GM12891 (cell line): ENCODE results near the gene SIRT3.
A peak's percentile ranks its signal among the peaks of the same experiment; 100 is the strongest.

Source experiments
- DNase-seq: peaks from one replicate; pipeline ENCODE4 v3.0.0; 2011; ENCODE audit warnings: low spot score; ENCODE audit not compliant: insufficient read length
- FAIRE-seq: peaks from 2 replicates; lab custom pipeline; 2011; peaks lifted over from hg19 to GRCh38; lab: Jason Lieb, UNC
- PAX5 ChIP-seq: IDR thresholded peaks from 2 replicates; pipeline ENCODE4 v1.6.1; 2011; ENCODE audit warnings: low read length, moderate library complexity, mild to moderate bottlenecking; ENCODE audit not compliant: insufficient read depth, severe bottlenecking
- POLR2A ChIP-seq: IDR thresholded peaks from 2 replicates; pipeline ENCODE4 v1.6.1; 2011; ENCODE audit warnings: low read depth, low read length, control low read depth
- POLR2AphosphoS5 ChIP-seq: IDR thresholded peaks from 2 replicates; pipeline ENCODE4 v1.6.1; 2011; ENCODE audit warnings: low read depth, low read length, control low read depth
- POU2F2 ChIP-seq: IDR thresholded peaks from 2 replicates; pipeline ENCODE4 v1.6.1; 2011; ENCODE audit warnings: low read depth, mild to moderate bottlenecking, control low read depth, low read length, moderate library complexity
- SPI1 ChIP-seq: IDR thresholded peaks from 2 replicates; pipeline ENCODE4 v1.6.1; 2011; ENCODE audit warnings: low read depth, low read length, control low read depth
- TAF1 ChIP-seq: IDR thresholded peaks from 2 replicates; pipeline ENCODE4 v1.6.1; 2011; ENCODE audit warnings: low read depth, low read length, control low read depth

SIRT3 gene

DNA sequence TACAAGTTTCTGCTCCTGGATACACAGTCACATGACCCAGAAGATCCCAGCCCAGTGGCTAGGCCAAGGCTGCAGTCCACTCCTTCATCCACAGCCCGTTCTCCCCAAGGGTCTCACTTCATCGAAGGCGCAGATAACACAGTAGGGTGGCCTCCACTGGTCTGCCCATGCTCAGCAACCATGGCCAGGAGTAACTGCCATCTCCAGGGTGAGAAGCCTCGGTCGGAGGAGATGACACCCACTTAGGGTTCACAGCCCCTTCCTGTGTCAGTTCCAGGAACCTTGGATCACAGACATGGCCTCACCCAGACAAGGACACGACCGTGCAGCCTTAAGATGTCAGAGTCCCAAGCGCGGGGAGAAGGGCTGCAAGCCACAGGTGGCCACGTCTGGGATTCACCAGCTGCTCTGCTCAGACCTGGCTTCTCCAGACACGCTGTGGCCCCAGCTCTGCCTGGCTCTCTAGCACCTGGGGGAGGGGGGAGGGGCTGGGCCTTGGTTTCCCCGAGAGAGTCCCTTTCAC lies 31.5 kb downstream of the SIRT3 start:
- FAIRE-seq, result no peak
- TF ChIP-seq POLR2A (0 out of 2 replicates have a peak, but pooled peaks have one; percentile 11), PAX5 (no peak), SPI1 (no peak), TAF1 (no peak), POLR2AphosphoS5 (no peak)
- no peak for DNase-seq

DNA sequence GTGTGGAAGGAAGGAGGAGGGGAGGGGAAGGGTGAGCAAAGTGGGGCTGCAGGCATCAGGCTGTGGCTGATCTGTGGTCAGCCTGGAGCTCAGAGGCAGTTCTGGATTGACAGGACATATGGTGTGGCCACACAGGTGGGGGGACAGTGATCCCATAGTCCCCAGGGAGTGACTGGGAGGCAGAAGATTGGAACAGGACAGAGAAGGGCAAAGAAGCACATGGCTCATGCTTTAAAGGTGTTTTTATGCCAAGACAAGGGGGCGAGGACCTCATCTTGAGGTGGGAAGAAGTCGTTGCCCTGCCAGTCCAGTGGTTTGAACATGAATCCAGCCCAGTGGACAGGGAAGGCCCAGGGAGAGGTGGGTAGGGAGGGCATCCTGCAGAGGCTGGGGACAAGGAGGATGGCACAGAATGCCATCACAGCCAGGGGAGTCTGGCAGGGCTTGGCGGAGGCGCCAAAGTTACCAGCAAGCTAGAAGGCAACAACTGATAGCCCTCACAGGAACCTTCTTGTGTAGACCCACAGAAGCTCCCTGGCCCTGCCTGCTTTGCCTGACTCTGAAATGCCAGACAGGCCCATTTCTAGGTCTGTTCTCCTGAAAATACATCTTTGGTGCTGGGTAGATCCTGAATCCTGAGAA lies 32.1 kb downstream of the SIRT3 start:
- TF ChIP-seq POLR2AphosphoS5 (no peak), SPI1 (no peak), TAF1 (no peak), PAX5 (no peak), POU2F2 (no peak), POLR2A (no peak)
- DNase-seq (no peak), FAIRE-seq (no peak)

DNA sequence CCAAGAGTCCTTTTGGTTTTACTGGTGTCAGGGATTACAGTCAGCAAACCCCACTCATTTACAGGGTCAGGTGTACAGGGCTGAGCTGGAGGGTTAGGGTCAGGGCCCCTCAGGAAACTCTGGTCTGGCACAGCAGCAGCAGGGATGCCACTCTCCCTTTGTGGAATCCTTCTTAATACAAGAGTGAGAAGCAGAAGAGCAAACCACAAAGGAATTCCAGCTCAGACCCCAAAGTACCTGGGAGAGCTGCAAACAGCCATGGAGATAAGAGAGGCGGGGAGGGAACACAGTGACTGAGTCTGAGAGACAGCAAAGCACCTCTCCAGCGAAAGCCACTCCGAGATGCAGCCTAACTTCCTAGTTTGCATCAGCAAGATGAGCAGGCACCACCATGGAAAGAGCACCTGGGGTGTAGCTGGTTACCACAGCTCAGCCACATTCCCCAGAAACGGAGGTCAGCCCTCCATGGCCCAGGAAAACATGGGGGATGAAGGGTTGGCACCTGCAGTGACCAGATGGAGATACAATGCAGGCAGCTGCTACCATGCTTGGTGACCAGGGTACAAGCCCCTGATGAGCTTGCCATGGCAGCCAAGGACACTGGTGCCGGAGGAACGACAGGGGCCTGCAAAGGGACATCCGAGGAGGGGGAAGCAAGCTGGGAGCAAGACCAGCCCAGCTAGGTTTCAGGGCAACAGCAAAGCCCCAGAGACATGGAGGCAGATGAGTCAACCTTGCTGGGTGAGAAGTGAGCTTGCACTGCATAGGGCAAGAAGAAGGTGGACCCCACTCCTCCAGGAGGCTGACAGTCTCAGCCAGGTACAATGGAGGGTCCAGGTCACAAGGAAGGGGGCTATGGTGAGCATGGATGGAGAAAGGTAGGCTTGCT lies 32.8 kb downstream of the SIRT3 start:
- DNase-seq, result no peak
- TF ChIP-seq TAF1 (no peak), POLR2AphosphoS5 (peak; percentile 17; the same call in 1 of the 2 replicates)
- no peak for FAIRE-seq

DNA sequence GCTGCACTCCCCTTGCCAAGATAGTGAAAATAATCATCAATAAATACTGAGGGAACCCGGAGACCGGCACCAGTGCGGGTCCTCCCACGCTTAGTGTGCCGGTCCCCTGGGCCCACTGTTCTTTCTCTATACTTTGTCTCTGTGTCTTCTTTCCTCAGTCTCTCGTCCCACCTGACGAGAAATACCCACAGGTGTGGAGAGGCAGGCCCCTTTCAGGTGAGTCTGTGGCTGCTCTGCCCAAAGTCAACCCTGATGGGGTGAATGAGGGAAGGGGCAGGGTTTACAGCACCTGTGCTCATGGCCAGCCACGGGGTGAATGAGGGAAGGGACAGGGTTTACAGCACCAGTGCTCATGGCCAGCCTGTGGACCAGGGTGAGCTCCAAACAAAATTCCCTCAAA lies 33.7 kb downstream of the SIRT3 start:
- TF ChIP-seq SPI1 (no peak), POLR2A (peak; percentile 17; the same call in 1 of the 2 replicates), POLR2AphosphoS5 (no peak; the same call in 1 of the 2 replicates)
- DNase-seq (no peak), FAIRE-seq (no peak)

DNA sequence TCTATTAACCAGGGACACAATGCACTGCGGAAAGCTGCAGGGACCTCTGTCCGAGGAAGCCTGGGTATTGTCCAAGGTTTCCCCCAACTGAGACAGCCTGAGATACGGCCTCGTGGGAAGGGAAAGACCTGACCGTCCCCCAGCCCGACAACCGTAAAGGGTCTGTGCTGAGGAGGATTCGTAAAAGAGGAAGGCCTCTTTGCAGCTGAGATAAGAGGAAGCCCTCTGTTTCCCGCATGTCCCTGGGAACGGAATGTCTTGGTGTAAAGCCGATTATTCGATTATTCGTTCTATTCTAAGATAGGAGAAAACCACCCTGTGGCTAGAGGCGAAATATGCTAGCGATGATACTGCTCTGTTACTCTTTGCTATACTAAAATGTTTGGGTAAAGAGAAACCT lies 34.2 kb downstream of the SIRT3 start:
- no peak for DNase-seq
- no peak for FAIRE-seq
- TF ChIP-seq POU2F2, result no peak
- TF ChIP-seq POLR2A, result no peak
- TF ChIP-seq POLR2AphosphoS5, result no peak
- no peak for TF ChIP-seq PAX5
- no peak for TF ChIP-seq TAF1
- TF ChIP-seq SPI1, result no peak

DNA sequence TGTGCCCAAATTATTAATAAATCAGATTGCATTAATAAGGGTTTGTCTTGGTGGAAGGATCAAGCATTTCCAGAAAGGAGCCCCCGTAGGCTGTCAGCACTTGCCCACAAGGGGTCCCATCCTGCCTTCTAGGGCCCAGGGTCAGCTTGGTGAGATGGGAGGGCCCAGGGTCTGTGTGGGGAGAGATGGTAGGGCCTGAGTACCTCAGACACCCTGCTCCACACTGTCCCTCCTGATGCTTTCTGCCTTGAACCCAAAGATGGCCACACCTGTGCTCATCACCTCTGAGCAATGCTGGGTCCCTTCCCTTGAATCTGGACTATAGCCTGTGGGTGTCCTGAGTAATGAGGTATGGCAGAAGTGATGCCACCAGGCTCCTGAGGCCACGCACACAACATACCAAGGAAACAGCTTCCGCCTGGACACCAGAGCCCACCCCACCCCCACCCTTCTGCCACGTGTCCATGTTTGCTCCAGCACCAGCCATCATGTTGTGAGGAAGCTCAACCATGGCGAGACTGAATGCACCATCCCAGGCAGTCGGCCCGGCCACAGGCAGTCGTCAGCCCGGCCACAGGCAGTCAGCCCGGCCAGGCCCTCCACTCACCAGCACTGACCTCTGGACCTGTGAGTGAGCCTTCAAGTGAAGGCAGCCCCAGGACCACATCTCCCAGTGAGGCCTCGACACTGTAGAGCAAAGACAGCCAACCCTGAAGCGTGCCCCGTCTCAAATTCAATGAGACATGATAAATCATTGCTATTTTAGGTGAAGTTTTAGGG lies 35.7 kb downstream of the SIRT3 start:
- FAIRE-seq (no peak), DNase-seq (no peak)
- TF ChIP-seq POU2F2 (no peak), PAX5 (no peak), TAF1 (no peak), SPI1 (no peak), POLR2A (no peak), POLR2AphosphoS5 (0 out of 2 replicates have a peak, but pooled peaks have one; percentile 20)

DNA sequence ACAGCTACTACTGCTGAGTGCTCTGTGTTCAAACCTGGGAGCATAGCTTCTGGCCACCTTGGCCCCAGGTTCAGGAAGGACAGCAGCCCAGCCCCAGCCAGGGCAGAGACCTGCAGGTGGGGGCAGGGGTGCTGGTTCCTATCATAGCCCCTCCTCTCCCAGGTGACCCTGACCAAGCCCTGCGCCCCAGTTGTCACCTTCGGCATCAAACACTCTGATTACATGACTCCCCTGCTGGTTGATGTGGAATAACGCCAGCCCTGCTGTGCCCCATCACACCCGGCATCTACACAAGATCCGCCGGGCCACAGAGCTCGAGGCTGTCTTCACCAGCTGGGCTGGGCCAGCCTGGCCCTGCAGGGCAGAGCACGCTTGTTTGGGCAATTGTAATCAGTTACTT lies 36.4 kb downstream of the SIRT3 start:
- FAIRE-seq (no peak), DNase-seq (no peak)
- TF ChIP-seq POLR2A (no peak), POU2F2 (no peak), POLR2AphosphoS5 (0 out of 2 replicates have a peak, but pooled peaks have one; percentile 4)

DNA sequence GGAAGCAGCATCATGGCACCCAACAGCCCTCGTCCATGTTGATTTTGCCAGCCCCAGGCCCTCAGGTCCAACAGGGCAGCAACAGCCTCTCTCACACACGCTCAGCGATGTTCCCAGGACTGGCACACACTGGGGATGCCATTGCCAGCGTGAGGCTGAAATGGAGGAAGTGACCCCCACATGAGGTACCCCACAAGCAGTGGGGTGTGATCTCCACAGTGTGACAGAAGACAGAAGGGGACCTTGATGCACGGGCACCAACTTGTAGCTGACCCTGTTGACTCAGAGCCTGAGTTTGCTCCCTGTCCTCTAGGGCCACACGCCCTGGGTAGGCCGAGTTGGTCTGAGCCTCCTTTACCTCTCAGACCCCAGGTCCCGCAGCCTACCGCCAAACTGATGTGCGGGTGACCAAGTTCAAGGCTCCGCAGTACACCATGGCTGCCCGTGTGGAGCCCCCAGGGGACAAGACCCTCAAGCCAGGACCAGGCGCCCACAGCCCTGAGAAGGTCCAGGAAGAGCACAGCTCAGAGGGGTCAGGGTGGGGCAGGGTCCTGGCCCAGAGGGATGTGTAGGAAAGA lies 37.0 kb downstream of the SIRT3 start:
- DNase-seq, result no peak

DNA sequence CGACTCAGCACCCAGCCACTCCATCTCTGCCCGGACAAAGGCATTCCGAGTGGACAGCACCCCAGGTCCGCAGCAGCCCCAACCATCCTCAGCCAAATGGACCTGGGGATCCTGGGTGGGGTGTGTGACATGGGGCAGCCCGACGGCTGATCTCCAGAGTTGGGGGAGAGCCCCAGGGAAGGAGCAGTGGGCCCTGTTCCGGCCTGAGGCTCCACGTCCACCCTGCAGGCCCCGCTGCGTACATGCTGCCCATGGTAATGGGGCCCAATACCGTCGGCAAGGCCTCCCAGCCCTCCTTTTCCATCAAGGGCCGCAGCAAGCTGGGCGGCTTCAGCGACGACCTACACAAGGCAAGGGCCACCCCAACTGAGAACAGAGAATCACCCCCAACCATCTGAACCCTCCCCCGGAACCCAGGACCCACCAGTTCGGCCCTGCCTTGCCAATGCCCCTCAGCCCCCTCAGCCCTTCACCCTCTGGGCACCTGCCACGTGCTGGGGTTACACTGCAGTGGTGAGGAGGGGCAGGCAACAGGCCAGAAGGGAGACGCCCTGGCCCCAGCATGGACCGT lies 37.8 kb downstream of the SIRT3 start:
- TF ChIP-seq POU2F2 (no peak), POLR2AphosphoS5 (no peak), SPI1 (no peak), POLR2A (no peak)
- no peak for DNase-seq
- FAIRE-seq, result no peak

More for the DNA sequence above, 37.0 kb downstream of the SIRT3 start:
- FAIRE-seq, result no peak
- TF ChIP-seq POLR2A, result no peak
- TF ChIP-seq SPI1, result no peak
- no peak for TF ChIP-seq POLR2AphosphoS5
- no peak for TF ChIP-seq PAX5
- TF ChIP-seq POU2F2, result no peak
- TF ChIP-seq TAF1, result no peak
